GM12872 (cell line): Measurements from ENCODE around the gene NR5A2.

Experiments used
- TF ChIP-seq, protein P1 (sequence below): IDR thresholded peaks from 3 replicates; pipeline ENCODE4 v1.5.1; 2011; ENCODE audit warnings: low read depth, mild to moderate bottlenecking, low read length, moderate library complexity; ENCODE audit not compliant: insufficient read depth

Gene NR5A2

DNA sequence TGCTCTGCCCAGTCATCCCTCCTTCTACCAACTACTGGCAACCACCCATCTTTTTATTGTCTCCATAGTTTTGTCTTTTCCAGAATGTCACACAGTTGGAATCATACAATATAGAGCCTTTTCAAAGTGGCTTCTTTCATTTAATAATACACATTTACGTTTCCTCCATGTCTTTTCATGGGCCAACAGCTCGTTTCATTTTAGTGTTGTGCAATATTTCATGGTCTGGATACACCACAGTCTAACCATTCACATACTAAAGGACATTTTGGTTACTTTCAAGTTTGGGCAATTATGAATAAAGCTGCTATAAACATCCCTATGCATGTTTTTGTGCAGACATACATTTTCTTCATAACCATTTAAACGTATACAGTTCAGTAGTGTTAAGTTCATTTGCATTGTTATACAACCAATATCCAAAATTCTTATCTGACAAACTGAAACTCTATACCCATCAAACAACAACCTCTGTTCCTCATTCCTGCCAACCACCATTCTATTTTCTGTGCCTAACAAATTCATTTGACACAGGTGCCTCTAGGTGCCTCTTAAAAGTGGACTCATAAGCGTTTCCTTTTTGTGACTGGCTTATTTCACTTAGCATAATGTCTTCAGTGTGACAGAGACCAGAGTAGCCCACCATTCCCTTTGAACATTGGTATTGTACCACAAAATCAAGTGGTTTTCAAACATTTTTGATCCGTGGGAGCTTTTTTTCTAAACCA lies 138.1 kb downstream of the NR5A2 start:
- TF ChIP-seq, protein P1, sequence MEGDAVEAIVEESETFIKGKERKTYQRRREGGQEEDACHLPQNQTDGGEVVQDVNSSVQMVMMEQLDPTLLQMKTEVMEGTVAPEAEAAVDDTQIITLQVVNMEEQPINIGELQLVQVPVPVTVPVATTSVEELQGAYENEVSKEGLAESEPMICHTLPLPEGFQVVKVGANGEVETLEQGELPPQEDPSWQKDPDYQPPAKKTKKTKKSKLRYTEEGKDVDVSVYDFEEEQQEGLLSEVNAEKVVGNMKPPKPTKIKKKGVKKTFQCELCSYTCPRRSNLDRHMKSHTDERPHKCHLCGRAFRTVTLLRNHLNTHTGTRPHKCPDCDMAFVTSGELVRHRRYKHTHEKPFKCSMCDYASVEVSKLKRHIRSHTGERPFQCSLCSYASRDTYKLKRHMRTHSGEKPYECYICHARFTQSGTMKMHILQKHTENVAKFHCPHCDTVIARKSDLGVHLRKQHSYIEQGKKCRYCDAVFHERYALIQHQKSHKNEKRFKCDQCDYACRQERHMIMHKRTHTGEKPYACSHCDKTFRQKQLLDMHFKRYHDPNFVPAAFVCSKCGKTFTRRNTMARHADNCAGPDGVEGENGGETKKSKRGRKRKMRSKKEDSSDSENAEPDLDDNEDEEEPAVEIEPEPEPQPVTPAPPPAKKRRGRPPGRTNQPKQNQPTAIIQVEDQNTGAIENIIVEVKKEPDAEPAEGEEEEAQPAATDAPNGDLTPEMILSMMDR: no peak

DNA sequence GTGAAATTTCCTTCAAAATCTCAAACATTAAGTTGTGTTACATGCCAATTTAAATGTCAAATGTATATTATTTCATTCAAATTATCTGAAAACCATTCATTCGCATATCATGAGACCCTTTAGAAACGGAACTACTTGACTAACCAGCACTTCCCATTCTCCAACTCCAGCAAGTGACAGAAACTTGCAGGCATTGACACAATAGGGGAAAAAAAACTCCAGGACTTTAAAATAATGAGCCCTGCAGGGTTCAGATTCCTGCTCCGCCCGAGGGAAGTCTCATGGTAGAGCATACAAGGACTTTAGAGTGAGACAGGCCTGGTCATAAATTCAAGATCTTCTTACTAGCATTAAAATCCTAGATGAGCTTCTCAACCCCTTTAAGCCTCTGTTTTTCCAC lies 138.9 kb downstream of the NR5A2 start:
- TF ChIP-seq, protein P1: no peak

DNA sequence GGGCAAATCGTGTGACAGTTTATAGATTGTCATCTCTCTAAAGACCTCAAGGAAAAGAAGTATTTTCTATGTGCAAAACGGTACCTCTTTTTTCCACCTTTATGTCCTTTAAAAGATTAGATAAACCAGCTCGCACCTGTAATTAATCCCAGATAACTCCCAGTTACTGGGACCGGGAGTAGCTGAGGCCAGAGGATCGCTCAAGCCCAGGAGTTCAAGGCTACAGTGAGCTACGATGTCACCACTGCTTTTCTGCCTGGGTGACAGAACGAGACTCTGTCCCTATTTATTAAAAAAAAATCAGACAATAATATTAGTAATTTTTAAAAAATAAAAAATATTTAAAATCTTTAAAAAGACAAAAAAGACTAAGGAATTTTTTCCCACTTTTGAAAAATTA lies 141.4 kb downstream of the NR5A2 start:
- TF ChIP-seq, protein P1: no peak

DNA sequence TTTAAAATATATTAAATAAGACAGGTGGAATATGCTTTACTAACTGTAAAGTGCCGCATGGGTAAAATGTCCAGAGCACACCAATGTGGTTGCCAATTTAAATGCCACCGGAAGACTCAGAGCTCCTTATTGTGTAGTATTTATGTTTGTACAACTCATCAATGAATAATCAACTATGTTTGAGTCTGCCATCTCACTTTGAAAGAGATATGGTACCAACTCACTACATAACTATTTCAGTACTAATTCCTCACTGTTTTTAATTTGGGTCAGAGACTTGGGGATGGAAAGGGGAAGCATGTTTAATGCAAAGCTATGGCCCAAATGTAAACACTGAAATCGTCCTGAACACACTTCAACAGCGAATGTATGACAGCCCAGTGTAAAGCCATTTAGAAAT lies 144.8 kb downstream of the NR5A2 start:
- TF ChIP-seq, protein P1: no peak

DNA sequence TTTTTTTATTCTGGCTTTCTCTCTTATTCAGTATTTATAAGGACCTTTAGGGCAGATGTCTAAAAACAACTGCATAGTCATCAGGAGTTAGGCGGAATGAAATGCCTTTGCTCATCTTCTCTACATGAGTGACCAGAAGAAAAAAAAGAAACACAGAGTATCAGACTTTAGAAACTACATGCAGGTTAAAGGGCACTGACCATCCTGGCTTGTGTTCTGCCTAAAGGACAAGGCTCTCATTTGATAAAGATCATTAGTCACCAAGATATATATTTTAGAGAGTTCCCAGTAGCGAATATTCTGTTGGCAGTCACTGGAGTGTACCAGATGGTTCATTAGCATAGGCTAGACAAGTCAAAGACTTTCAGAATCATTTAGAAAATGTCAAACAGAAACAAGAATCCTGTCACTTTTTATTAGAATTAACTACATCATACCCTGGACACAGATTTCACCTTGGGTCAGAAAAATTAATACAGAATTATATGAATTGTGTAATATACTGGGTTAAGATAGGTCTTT lies 145.6 kb downstream of the NR5A2 start:
- TF ChIP-seq, protein P1: no peak

DNA sequence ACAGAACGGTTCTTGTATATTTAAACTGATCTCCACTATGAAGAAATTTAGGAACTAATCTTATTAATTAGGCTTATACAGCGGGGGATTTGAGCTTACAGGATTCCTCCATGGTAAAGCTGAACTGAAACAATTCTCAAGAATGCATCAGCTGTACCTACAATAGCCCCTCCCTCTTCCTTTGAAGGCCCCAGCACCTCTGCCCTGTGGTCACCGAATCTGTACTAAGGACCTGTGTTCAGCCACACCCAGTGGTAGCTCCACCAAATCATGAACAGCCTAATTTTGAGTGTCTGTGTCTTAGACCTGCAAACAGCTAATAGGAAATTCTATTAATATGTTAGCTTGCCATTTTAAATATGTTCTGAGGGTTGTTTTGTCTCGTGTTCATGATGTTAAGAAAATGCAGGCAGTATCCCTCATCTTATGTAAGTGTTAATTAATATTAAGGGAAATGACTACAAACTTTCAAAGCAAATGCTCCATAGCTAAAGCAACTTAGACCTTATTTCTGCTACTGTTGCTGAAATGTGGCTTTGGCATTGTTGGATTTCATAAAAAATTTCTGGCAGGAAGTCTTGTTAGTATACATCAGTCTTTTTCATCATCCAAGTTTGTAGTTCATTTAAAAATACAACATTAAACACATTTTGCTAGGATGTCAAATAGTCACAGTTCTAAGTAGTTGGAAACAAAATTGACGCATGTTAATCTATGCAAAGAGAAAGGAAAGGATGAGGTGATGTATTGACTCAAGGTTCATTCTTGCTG lies 147.2 kb downstream of the NR5A2 start:
- TF ChIP-seq, protein P1: no peak

DNA sequence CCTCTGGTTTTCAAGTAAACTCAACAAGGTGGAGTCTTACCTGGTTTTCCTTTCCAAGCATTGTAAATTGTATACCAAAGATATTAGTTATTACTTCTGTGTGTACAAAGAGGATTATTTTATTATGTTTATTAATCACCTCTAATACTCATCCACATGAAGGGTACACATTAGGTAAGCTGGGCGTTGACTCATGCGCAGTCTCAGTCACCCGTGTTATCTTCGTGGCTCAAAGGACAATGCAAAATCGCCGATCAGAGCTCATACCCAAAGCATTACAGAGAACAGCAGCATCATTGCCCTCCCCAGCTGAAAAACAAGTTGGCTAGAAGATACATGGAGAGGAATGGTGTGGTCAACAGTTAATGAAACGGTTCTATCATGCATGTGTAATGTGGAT lies 148.7 kb downstream of the NR5A2 start:
- TF ChIP-seq, protein P1: no peak
